ENCODE measurements around the gene BLACAT1.

DNA sequence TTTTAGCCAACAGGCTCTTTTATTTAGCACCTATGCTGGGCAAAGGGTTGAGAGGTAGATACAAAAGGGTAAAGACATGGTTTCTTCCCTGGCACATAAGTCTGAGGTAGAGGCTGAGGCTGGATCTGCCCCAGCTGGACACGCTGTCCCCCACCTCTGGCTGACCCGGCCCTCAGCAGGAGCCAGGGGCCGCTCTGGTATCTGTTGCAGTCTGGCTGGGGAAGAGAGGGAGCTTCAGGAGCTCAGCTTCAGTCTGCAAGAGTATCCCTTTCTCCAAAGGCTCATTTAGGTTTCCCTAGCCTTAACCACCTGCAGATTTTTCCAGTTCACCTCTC lies 14.2 kb downstream of the BLACAT1 start:
- TF ChIP-seq, protein P1, sequence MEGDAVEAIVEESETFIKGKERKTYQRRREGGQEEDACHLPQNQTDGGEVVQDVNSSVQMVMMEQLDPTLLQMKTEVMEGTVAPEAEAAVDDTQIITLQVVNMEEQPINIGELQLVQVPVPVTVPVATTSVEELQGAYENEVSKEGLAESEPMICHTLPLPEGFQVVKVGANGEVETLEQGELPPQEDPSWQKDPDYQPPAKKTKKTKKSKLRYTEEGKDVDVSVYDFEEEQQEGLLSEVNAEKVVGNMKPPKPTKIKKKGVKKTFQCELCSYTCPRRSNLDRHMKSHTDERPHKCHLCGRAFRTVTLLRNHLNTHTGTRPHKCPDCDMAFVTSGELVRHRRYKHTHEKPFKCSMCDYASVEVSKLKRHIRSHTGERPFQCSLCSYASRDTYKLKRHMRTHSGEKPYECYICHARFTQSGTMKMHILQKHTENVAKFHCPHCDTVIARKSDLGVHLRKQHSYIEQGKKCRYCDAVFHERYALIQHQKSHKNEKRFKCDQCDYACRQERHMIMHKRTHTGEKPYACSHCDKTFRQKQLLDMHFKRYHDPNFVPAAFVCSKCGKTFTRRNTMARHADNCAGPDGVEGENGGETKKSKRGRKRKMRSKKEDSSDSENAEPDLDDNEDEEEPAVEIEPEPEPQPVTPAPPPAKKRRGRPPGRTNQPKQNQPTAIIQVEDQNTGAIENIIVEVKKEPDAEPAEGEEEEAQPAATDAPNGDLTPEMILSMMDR (IDR thresholded peaks at IDR 0.05; ENCODE audit: low read depth, low read length) = no peak
- TF ChIP-seq EZH2phosphoT487 (IDR thresholded peaks at IDR 0.05; ENCODE audit: low read depth) = no peak

Measured in OCI-LY3 (cell line).